IMR-90 (cell line): ENCODE measurements around the gene NPW. TPM values are rescaled to one million over a fixed set of nuclear protein-coding genes. Genes with fewer than 3 reads are reported as not detected.

Experiments used
- ATAC-seq: fragments of 200-7000 bp; cut with Tn5 transposase; 2 replicates; pipeline ENCODE4 v1.9.1; 2020; ENCODE audit warnings: low read depth, mild to moderate bottlenecking, moderate library complexity
- BruUV-seq: library from RNA; stranded (reverse); fragments of 400-500 nt; replicated peaks from 2 replicates; lab custom pipeline; 2021; lab: Mats Ljungman, UMichigan
- CTCF ChIA-PET: fragments of 300-600 bp; formaldehyde crosslinking; extraction: SDS; loops from one replicate; lab custom pipeline; 2021; ENCODE audit warnings: antibody characterized with exemption; lab: Yijun Ruan, JAX
- POLR2A ChIA-PET: fragments of 300-600 bp; sonication (Branson Sonifier 250); formaldehyde crosslinking; loops from one replicate; lab custom pipeline; 2022; ENCODE audit warnings: antibody characterized with exemption; ENCODE audit not compliant: unreplicated experiment; lab: Charles Lee
- DNase-seq: peaks from one replicate; pipeline ENCODE4 v3.0.0; 2013
- H2AFZ ChIP-seq: replicated peaks from 2 replicates; pipeline ENCODE3; 2013; ENCODE audit warnings: low read length, mild to moderate bottlenecking; ENCODE audit not compliant: poor library complexity
- H2AK5ac ChIP-seq: 2 replicates; pipeline ENCODE4 v1.6.1; 2013; ENCODE audit warnings: low read depth, low read length, inconsistent platforms
- H2AK9ac ChIP-seq: replicated peaks from 2 replicates; pipeline ENCODE3; 2013; ENCODE audit warnings: mild to moderate bottlenecking, low read depth, low read length, moderate library complexity; ENCODE audit not compliant: poor library complexity
- H2BK120ac ChIP-seq: 2 replicates; pipeline ENCODE4 v1.6.1; 2013; ENCODE audit warnings: low read depth, low read length, inconsistent platforms
- H2BK15ac ChIP-seq: 3 replicates; pipeline ENCODE4 v1.6.1; 2013; ENCODE audit warnings: low read depth, low read length, inconsistent platforms
- H2BK20ac ChIP-seq: 2 replicates; pipeline ENCODE4 v1.6.1; 2013; ENCODE audit warnings: low read depth, mild to moderate bottlenecking, inconsistent platforms, low read length, moderate library complexity
- H2BK5ac ChIP-seq: 2 replicates; pipeline ENCODE4 v1.6.1; 2013; ENCODE audit warnings: mild to moderate bottlenecking, low read depth, low read length, inconsistent platforms; ENCODE audit not compliant: poor library complexity, severe bottlenecking
- H3K14ac ChIP-seq: replicated peaks from 2 replicates; pipeline ENCODE4 v1.6.1; 2013; ENCODE audit warnings: low read depth, low read length, inconsistent platforms
- H3K18ac ChIP-seq: 2 replicates; pipeline ENCODE4 v1.6.1; 2013; ENCODE audit warnings: low read depth, low read length, control low read depth
- H3K23ac ChIP-seq: 2 replicates; pipeline ENCODE4 v1.6.1; 2013; ENCODE audit warnings: low read depth, low read length, inconsistent platforms
- H3K27ac ChIP-seq: 2 replicates; pipeline ENCODE4 v1.5.1; 2013; ENCODE audit warnings: mild to moderate bottlenecking, control low read depth, low read length; ENCODE audit not compliant: insufficient read depth
- H3K27me3 ChIP-seq: 2 replicates; pipeline ENCODE4 v1.6.1; 2013; ENCODE audit warnings: low read length; ENCODE audit not compliant: control insufficient read depth, insufficient read depth
- H3K36me3 ChIP-seq: 2 replicates; pipeline ENCODE4 v1.6.1; 2013; ENCODE audit warnings: low read length, mixed read lengths; ENCODE audit not compliant: control insufficient read depth, insufficient read depth
- H3K4ac ChIP-seq: 2 replicates; pipeline ENCODE4 v1.6.1; 2013; ENCODE audit warnings: low read depth, low read length, inconsistent platforms
- H3K4me1 ChIP-seq: 2 replicates; pipeline ENCODE4 v1.6.1; 2013; ENCODE audit warnings: low read length, mixed read lengths; ENCODE audit not compliant: control insufficient read depth, insufficient read depth
- H3K4me2 ChIP-seq: 2 replicates; pipeline ENCODE4 v1.6.1; 2013; ENCODE audit warnings: low read depth, mild to moderate bottlenecking, control low read depth, low read length, moderate library complexity
- H3K4me3 ChIP-seq: 2 replicates; pipeline ENCODE4 v1.5.1; 2013; ENCODE audit warnings: low read depth, mild to moderate bottlenecking, control low read depth, low read length, moderate library complexity; ENCODE audit not compliant: insufficient read depth
- H3K56ac ChIP-seq: 2 replicates; pipeline ENCODE4 v1.6.1; 2013; ENCODE audit warnings: low read length, inconsistent platforms; ENCODE audit not compliant: insufficient read depth; ENCODE audit errors: extremely low read depth
- H3K79me1 ChIP-seq, 2 experiments: 2 replicates each; pipeline ENCODE4 v1.6.1; 2013; ENCODE audit warnings: low read length in 2 of 2, inconsistent platforms in 1 of 2, low read depth in 1 of 2
- H3K9ac ChIP-seq: 2 replicates; pipeline ENCODE4 v1.6.1; 2013; ENCODE audit warnings: low read depth, low read length, control low read depth
- H3K9me1 ChIP-seq: 2 replicates; pipeline ENCODE4 v1.6.1; 2013; ENCODE audit warnings: low read length, inconsistent platforms; ENCODE audit not compliant: insufficient read depth
- H3K9me3 ChIP-seq: 2 replicates; pipeline ENCODE4 v1.6.1; 2013; ENCODE audit warnings: low read length; ENCODE audit not compliant: control insufficient read depth, insufficient read depth
- H4K20me1 ChIP-seq: 2 replicates; pipeline ENCODE4 v1.6.1; 2013; ENCODE audit warnings: low read length, inconsistent platforms; ENCODE audit not compliant: insufficient read depth
- H4K5ac ChIP-seq: 2 replicates; pipeline ENCODE4 v1.6.1; 2013; ENCODE audit warnings: mild to moderate bottlenecking, low read depth, low read length, control low read depth
- H4K8ac ChIP-seq, 2 experiments: 2 replicates each; pipeline ENCODE4 v1.6.1; 2013; ENCODE audit warnings: low read depth in 2 of 2, low read length in 2 of 2, control low read depth in 1 of 2, inconsistent platforms in 1 of 2
- H4K91ac ChIP-seq: 2 replicates; pipeline ENCODE4 v1.6.1; 2013; ENCODE audit warnings: low read depth, low read length, inconsistent platforms; ENCODE audit not compliant: insufficient read depth
- BHLHE40 ChIP-seq: fragments of 150-350 bp; IDR thresholded peaks from 2 replicates; pipeline ENCODE4 v1.6.1; 2016; ENCODE audit warnings: mild to moderate bottlenecking, low read depth, low read length
- CEBPB ChIP-seq: IDR thresholded peaks from 2 replicates; pipeline ENCODE4 v1.6.1; 2012; ENCODE audit warnings: low read depth, low read length, improper control_type of control experiment
- POLR2A ChIP-seq: IDR thresholded peaks from 2 replicates; pipeline ENCODE4 v1.6.1; 2012; ENCODE audit warnings: mild to moderate bottlenecking, low read depth, low read length
- USF2 ChIP-seq: fragments of 150-350 bp; IDR thresholded peaks from 2 replicates; pipeline ENCODE4 v1.6.1; 2017; ENCODE audit warnings: mild to moderate bottlenecking, antibody characterized with exemption, low read length, low read depth
- WGBS, 2 experiments: methylation state at CpG; one replicate each; pipeline versions ENCODE4 v1.1.5 to v1.1.7; 2013; ENCODE audit warnings: missing lambda C conversion rate in 2 of 2; ENCODE audit not compliant: insufficient read length in 1 of 2; ENCODE audit errors: extremely low coverage in 2 of 2; 5-methylcytosine and 5-hydroxymethylcytosine counted together
- dilution Hi-C: fragments of 300-500 bp; cut with HindIII; formaldehyde crosslinking; loops from one replicate; pipeline ENCODE4 v1.14.3; 2018; ENCODE audit warnings: low sequenced_read_pairs; ENCODE audit not compliant: unreplicated experiment
- in situ Hi-C: fragments of 300-500 bp; cut with MboI; formaldehyde crosslinking; loops from 3 replicates; pipeline ENCODE4 v1.14.3; 2019; ENCODE audit warnings: low sequenced_read_pairs, inconsistent platforms, mixed read lengths
- intact Hi-C: fragments of 100-400 bp; cut with micrococcal nuclease; formaldehyde crosslinking; loops from 2 replicates; pipeline ENCODE4 v1.10.0; 2022
- polyA plus RNA-seq, 3 experiments: library from polyadenylated mRNA; depleted of rRNA; stranded (reverse); fragments of >200 nt; gene quantifications; 2 replicates each; pipeline ENCODE4 v1.2.3, GENCODE V29; 2012; ENCODE audit warnings: low replicate concordance in 1 of 3
- total RNA-seq: library from RNA; depleted of rRNA; stranded (reverse); fragments of >200 nt; gene quantifications from 2 replicates; pipeline ENCODE4 v1.2.3, GENCODE V29; 2012

Gene NPW
- total and polyA plus RNA-seq, 2 of the 4 experiments (the other 2 are of a cell fraction), result 0.18 to 2.0 TPM

- no peak overlapping the region for H4K91ac ChIP-seq
- no peak overlapping the region for H4K8ac ChIP-seq
- peaks cover 22% of the 10 kb centered on the region for H3K4me1 ChIP-seq
- ATAC-seq (no peak), DNase-seq (no peak)
- no peak overlapping the region for H2AK9ac ChIP-seq
- H2AK5ac ChIP-seq, result no peak overlapping the region
- H2BK20ac ChIP-seq, result no peak overlapping the region
- H2BK5ac ChIP-seq, result no peak overlapping the region
- H3K9me1 ChIP-seq, result peaks cover 7% of the 10 kb centered on the region; the same call in 1 of the 2 replicates
- 95% methylated on average over 30 of the region's 53 CpGs; no CpG with 5 or more reads in 1 of the 2 experiments for WGBS, 2 experiments
- H3K4ac ChIP-seq, result no peak overlapping the region
- no peak overlapping the region for H3K18ac ChIP-seq
- peaks cover 10 to 70% of the 10 kb centered on the region in 2 experiments; a peak in 3 of 4 replicates for H3K79me1 ChIP-seq
- H3K9me3 ChIP-seq, result no peaks in the 10 kb centered on the region
- H3K14ac ChIP-seq, result no peak overlapping the region
- TF ChIP-seq BHLHE40, result no peak
- TF ChIP-seq USF2, result no peak
- TF ChIP-seq POLR2A, result no peak
- TF ChIP-seq CEBPB, result no peak
- H3K56ac ChIP-seq, result no peak overlapping the region
- H4K5ac ChIP-seq, result no peak overlapping the region
- no peak overlapping the region for H3K27ac ChIP-seq
- peaks cover 66% of the 10 kb centered on the region for H4K20me1 ChIP-seq
- no peak overlapping the region for H2BK120ac ChIP-seq
- dilution Hi-C loops, result no loop called here
- H2AFZ ChIP-seq, result no peak overlapping the region
- H3K4me2 ChIP-seq, result no peak overlapping the region
- no peak overlapping the region for H3K9ac ChIP-seq
- in situ Hi-C loops, result no loop called here
- CTCF ChIA-PET, result no interaction called here
- H3K27me3 ChIP-seq, result no peaks in the 10 kb centered on the region
- H3K36me3 ChIP-seq, result peaks cover 52% of the 10 kb centered on the region
- H2BK15ac ChIP-seq, result no peak overlapping the region
- BruUV-seq, result no TSS peak
- no peak overlapping the region for H3K4me3 ChIP-seq
- intact Hi-C loops, result loop anchor here (5.0 kb wide), 1 partner anchor 141 kb away; no protein-coding TSS in a partner anchor
- no peak overlapping the region for H3K23ac ChIP-seq
- POLR2A ChIA-PET, result no interaction called here
Measured at GRCh38 chr16:2001456-2002355, 17.9 kb upstream of the NPW start.
